Measurements from ENCODE around the gene ATP9A.
A peak's percentile ranks its signal among the peaks of the same experiment; 100 is the strongest.
"Not testable (repeated sequence)": the region's sequence is repeated elsewhere in the genome, so short reads cannot be mapped to it uniquely, and the experiment has no call there.

ATP9A gene

DNA sequence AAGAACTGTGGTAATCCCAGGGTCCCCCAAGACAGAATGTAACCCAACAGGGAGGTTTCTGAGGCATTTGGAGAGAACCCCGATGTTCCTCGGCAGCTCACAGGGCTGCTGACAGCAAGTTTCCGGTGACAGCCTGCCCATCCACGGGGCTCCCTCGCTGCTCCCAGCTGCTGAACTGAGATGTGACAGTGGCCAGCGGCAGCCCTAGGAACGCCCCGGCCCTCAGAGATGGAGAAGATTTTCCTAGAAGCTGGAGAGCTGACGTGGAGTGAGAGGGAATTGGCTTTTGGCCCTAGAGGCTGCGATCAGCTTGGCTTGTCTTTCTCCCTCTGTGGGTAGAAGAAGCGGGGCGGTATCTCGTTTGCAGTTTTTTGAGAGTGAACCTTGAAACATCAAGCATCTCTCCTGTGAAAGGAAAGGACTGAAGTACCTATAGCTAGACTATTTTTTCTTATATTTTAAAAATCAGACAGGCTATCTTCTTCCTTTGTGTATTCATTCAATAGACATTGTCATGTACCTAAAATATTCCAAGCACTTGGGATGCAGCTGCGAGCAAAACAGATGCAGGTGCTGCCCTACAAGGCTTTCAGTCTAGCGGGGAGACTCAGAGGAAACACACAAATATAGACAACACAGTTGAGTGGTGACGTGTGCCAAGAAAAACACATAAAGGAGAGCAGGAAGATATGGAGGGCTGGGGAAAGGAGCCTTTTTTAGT is 197.3 kb downstream of the ATP9A start:
- no peak for DNase-seq

DNA sequence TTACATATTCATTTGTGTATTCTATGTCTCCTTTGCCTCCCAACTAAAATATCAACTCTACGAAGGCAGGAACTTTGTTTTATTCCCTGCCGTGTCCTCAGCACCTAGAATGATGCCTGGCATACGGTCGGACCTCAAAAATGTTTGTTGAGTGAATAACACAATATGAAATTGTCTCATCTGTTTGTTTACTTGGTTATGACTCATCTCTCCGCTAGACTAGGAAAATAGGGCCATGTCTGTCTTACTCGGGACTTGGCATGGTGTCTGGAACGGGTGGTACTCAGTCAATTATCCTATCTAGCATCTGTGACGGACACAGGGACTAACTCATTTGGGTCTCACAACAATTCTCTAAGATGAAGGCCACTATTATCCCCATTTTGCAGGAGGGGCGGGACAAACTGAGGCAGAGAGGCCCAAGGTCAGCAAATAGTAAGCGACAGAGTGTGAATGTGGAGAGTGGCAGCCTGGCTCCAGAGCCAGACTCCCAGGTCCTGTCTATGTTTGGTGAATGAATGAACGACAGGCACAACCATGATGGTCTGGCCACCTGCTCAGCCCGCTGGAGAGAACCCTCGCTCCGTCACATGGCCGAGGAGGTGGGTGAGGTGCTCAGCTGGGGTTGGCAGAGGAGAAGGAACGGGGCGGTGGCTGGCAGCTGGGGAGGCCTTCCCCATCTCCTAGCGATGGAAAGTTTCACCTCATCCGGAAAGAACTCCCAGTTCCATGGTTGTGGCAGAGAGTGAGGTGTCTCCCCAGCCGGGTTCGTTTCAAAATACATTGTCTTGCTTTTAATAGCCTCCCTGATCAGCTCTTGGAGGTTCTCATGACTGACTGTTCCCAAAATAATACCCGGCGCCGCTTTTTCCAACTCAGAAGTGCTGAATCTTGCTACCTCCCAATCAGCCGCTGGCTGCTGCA is 198.1 kb downstream of the ATP9A start:
- no peak for DNase-seq

DNA sequence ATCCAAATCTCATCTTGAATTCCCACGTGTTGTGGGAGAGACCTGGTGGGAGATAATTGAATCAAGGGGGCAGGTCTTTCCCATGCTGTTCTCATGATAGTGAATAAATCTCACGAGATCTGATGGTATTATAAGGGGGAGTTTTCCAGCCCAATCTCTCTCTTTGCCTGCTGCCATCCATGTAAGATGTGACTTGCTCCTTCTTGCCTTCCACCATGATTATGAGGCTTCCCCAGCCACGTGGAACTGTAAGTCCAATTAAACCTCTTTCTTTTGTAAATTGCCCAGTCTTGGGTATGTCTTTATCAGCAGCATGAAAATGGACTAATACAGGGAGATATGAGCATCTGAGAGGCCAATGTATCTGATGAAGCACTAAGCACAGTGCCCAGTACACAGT is 199.7 kb downstream of the ATP9A start:
- not testable (repeated sequence) for DNase-seq

DNA sequence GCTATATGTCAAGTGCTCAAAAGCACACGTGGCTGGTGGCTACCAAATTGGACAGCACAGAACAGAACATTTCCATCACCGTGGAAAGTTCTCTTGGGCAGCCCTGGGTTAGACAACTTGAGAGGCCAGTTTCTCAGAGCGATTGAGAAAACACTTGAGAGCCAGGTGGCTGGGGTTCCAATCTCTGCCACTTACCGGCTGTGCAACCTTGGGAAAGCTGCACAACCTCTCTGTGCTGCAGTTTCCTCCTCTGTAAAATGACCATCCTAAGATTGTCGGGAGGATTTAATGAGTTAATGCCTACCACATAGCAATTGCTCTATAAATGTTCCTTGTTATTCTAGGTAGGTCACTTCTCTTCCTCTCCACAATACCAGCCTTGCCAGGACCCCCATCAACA is 200.6 kb downstream of the ATP9A start:
- DNase-seq = no peak

DNA sequence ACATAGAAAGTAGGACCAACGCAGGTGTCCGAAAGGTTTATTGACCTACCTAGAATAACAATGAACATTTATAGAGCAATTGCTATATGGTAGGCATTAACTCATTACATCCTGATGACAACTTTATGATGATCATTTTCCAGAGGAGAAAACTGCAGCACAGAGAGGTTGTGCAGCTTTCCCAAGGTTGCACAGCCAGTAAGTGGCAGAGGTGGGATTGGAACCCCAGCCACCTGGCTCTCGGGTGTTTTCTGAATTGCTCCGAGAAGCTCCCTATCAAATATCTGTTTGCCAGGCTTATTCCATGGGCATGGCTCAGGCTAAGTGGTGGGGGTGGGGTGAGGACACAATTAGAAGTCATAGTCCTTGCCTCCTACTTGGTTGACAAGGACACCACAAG is 201.6 kb downstream of the ATP9A start:
- DNase-seq = no peak

DNA sequence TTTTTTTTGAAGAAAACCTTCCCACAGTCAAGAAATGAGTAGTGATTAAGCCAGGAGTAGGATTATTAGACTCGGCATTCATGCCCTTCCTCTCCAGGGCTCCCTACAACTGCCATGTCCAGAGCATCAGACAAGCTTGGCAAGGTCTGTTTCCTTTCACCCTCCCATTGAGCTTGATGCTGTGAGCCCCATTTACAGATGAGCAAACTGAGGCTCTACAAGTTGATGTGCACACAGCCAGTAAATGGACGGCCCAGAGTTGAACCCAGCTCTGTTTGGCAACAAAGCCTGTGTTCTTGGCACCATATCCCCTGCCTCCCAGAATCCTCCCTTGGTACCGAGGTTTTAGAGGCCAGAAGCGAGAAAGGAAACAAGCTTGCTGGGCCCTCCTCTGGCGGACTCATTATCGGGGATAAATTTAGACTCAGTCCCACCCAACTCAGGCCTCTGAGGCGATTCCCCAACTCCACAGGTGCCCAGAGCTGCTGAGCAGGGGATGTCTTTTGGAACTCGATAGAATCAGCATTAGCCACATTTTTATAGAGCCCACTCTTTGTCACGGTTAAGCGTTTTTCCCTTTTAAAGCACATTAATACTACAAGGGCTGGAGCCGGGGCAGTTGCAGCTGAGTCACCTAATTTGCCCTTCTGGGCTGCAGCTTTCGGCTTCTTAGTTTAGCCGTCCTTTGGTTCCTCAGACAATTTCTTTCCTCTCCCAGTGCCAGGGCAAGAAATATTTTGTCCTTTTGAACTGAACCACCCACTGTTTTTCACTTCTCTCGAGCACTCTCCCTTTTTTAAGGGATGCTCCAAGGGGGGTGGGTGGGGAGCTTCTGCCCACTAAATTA is 202.7 kb downstream of the ATP9A start:
- DNase-seq = no peak

DNA sequence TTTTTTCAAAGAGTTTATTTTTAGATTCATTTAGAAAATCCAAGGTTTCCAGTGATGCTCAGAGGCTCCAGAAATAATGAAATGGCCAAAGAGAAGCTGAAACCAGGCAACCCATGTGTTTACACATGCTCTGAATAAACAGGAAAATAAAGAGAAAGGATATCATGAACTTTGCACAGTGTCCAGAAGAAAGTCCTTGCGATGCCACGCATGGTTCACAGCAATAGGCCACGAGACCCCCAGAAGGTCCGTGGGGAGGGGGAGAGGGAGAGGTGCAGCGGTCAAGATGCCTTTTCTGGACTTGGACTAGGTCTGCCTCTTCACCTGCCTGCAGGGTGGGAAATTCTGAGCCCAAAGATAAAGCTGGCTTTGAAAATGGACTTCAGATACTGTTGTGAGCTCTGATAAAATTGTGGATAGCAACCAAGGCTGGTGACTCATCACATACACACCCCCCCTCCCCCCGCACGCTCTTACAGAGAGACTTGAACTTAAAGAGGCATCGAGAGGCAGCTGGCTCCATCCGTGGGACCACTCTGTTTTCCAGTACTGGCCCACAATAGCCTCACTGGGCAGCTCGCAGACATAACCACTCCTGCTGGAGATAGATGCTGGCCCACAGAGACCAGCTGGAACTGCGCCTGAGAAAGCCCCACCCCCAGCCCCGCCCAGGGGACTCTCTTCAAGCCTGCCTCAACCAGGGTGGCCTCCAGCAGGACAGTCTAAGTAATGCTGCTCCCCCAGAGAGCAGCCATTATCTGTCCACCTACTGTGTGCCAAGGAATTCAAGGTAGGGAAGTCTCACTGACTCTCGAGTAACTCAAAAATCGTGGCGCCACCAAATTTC is 204.5 kb downstream of the ATP9A start:
- DNase-seq = peak; percentile 67

DNA sequence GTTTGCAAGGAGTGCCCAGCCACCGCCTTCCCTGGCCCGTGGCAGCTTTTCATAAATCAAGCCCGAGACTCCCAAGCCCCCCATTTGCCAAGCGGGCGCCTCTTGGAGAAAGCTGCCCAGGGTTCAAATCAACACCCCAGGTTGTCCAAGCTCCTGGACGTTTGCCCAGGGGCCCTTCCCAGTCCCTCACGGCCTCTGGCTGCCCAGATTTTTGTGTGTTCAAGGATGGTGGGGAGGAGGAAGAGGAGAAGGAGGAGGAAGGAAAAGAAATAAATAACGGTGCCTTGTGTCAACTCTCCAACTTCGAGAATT is 205.1 kb downstream of the ATP9A start:
- DNase-seq = no peak

DNA sequence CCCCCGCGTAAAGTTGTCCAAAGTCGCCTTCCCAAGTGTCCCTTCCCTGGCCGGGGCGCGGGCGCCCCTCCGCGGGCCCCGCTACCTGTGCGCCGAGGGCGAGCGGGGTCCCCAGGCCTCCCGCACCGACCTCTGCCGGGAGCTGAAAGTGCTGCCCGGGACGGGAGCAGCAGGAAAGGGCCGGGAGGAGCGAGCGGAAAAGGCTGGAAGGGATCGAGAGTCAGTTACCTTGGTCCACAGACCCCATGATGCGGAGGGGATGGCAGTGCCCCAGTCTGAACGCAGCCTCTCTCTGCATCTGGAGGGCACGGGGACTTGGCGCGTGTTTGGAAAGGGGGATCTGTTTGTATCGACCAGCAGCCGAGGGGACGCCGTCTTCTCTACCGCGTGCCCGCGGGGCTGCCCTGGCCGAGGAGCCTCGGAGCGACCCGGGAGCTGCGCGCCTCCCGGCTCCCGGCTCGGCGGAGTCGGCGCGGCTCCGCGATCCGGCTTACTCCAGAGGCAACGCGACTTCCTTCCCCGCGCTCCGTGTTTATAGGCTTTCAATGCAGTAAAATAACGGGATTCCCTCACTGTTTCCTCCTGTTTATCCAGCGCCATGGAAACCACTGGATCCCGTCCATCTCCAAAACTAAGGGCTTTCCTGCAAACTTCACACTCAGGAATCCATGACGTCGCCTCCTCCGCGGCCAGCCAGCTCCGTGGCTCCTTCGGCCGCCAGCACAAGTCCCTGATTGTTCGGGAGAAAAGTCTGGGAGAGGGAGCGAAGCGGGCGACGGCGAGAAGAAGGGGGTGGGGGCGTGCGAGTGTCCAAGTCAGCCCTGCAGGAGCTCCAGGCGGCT is 205.6 kb downstream of the ATP9A start:
- DNase-seq = peak; percentile 75

DNA sequence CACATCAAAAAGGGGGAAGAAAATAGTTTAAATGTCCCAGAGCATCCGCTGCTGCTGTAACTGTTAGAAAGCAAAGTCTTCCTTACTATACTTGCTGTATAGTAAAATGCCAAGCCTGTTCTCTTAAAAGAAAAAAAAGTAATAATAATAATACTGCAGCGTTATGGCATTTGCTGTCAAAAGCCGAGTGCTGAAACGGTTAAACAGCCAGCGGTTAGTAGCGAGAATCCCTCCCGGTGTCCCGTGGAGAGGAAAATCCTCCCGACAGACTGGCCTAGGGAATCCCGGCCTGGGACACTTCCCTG is 206.2 kb downstream of the ATP9A start:
- no peak for DNase-seq

DNA sequence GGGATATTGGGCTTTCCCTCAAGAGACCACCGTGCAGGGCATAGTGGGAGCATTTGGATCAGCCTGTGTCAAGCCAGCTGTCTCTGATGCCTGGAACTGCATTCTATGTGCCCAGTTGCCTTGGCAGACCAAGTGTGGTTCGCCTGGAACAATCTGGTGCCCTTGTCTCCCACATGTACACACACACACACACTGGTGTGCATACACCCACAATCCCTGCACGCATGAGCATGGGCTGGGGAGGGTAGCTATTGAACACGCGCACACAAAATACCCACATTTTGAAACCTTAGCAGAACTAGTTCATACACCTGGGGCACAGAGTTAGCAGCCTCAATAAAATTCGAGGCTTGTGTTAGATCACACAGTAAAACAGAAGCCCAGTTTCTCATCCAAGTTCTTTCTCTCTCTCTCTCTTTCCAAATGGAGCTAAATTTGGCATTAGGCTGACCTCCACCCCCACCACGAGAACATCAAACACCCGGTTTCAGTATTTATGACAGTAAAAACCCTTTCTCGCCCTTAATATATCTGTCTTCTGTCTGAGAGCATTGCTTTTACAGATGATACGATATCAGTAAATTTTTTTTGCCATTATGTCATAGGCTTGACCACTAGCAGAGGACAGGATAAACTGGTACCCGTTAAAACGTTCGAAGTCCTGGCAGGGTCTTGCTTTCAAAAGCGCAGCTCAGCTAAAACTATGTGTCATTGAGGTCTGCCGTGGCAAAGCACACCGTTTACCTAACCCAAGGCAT is 207.5 kb downstream of the ATP9A start:
- no peak for DNase-seq

DNA sequence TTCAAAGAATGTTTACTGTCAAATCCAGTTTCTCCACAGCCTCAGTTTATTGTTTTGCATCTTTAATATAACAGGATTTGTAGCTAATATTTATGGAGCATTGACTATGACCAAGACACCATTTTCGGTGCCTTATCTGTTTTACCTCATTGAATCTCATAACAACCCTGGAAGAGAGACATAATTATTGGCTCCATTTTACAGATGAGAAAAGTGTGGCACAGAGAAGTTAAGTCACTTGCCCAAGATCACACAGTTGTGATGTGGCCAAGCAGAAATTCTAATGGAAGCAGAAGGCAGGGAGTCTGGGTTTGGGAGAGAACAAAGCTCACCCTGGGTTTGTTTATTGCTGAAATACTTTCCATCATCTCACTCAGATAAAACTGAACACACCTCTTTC is 208.1 kb downstream of the ATP9A start:
- DNase-seq = no peak

DNA sequence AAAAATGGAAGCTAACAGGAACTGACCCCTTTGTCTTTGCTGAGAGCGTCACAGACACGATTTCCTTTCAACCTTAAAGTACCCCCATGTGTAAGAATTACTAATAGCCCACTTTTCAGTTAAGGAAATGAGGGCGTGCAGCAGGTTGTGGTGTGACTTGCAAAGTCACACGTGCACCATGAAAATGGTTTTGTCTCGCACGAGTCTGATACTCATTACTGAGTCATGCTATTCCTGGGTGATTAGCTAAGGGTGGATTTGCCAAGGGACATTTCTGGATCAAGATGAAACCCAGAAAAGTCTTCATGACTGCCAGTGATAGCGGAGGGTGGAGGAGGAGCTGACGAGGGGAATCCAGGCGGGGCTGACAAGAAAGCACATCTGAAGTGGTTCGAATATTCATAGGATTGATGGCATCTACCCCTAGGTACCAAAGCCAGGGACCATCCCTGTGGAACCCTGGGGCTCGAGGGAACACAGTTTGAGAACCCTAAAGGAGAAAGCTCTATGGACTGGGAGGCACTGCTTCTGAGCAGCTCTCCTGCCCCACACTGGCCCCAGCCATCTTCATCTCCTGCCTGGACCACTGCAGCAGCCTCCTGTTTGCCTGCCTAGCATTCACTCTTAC is 213.5 kb downstream of the ATP9A start:
- DNase-seq = peak; percentile 62

DNA sequence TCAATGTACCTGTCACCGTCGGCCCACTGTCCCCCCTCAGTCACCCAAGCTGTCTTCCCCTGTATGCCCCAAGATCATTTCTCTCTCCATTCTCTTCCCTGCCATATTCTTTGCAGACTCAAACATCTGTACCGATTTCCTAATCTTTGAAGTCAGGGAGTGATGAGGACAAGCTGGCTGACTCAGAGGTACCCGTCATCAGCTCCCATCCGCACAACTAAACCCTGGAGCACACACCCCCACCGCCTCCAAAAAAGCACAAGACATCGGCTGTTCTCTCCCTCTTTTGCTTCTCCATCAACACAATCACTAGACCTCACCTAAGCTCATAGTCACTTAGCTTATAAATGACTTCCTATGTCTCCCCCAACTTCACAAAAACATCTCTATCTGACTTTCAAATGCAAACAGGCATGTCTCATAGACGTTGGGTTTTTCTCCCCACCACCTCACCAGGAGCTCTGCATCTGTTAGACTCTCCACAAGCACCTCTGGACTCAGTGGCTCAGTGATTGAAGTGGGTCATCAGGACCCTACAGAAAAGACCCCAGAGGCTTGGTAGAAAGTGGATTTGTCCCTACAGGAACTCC is 214.2 kb downstream of the ATP9A start:
- DNase-seq = no peak

DNA sequence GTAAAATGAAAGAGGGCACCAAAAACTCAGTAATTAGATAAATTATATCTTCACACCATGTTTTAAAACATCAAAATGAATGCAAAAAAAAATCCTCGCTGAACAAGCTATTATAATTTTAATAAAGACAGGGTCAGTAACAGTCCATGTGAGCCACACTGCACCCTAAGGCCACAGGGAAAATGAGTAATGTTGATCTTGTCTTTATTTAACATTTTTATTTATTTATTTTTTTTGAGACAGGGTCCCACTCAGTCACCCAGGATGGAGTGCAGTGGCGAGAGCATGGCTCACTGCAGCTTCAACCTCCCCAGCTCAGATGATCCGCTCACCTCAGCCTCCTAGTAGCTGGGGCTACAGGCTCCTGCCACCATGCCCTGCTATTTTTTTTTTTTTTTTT is 217.0 kb downstream of the ATP9A start:
- no peak for DNase-seq

DNA sequence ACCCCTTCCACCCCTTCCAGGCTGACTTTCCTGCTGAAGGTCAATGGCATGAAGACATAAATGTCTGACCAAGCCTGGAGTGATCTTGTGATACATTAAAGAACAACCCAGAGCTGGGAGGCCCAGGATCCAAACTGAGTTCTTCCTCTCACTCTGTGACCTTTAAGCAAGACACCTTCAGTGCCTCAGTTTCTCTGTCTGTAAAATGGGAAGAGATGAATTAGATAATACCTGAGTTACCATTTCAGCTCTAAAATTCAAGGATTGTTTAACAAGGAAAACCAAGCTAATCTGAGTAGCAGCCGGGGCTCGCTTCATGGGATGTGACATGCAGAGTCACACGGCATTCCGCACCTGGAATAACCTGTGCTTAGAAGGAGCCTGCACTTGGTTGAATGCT is 218.7 kb downstream of the ATP9A start:
- DNase-seq = no peak

DNA sequence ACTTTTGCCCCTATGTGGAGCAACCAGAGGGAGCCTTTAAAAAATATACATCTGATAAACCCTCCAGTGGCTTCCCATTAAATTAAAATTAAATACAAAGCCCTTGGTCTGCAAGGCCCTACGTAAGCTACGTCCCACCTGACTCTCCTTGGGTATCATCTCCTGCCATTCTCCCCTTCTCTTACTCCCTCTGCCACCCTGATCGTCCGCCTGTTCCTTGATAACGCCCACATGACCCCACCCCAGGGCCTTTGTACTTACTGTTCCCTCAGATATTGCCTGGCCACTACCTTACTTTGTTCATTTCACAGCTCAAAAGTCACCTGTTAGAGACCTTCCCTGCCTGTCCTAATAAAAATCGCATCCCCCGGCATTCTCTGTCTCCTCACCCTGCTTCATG is 220.2 kb downstream of the ATP9A start:
- DNase-seq = no peak

All from activated CD8-positive, alpha-beta memory T cell treated with anti-CD3 and anti-CD28 coated beads for 24 hours (primary cell).